GOT3 (cell line): Measurements from ENCODE around the gene DGCR2.

Experiments
- DNase-seq: peaks from one replicate; lab custom pipeline; 2025; ENCODE audit warnings: mixed read lengths; lab: John Stamatoyannopoulos, UW

DGCR2 gene

GRCh38 chr22:19146215-19146968 is 24.2 kb upstream of the DGCR2 start:
- no peak for DNase-seq

- no peak for DNase-seq
These were observed 21.8 kb upstream of the DGCR2 start for GRCh38 chr22:19143967-19144400.

- no peak for DNase-seq
These were observed 21.0 kb upstream of the DGCR2 start for GRCh38 chr22:19143212-19143611.

GRCh38 chr22:19142394-19142793 is 20.2 kb upstream of the DGCR2 start:
- DNase-seq = no peak

GRCh38 chr22:19139974-19140373 is 17.8 kb upstream of the DGCR2 start:
- no peak for DNase-seq

GRCh38 chr22:19139001-19139356 is 16.8 kb upstream of the DGCR2 start:
- DNase-seq = no peak

- no peak for DNase-seq
These were observed 16.2 kb upstream of the DGCR2 start for GRCh38 chr22:19138217-19139000.

- DNase-seq = no peak
These were observed 15.4 kb upstream of the DGCR2 start for GRCh38 chr22:19137384-19138216.

GRCh38 chr22:19136915-19137314 is 14.7 kb upstream of the DGCR2 start:
- DNase-seq = no peak

GRCh38 chr22:19134874-19135273 is 12.7 kb upstream of the DGCR2 start:
- no peak for DNase-seq

- no peak for DNase-seq
These were observed 12.1 kb upstream of the DGCR2 start for GRCh38 chr22:19134176-19134831.

- no peak for DNase-seq
These were observed 11.3 kb upstream of the DGCR2 start for GRCh38 chr22:19133561-19133960.

GRCh38 chr22:19132693-19133400 is 10.6 kb upstream of the DGCR2 start:
- no peak for DNase-seq

- no peak for DNase-seq
These were observed 9.9 kb upstream of the DGCR2 start for GRCh38 chr22:19132153-19132552.

- DNase-seq = no peak
These were observed 9.4 kb upstream of the DGCR2 start for GRCh38 chr22:19131685-19132015.

- no peak for DNase-seq
These were observed 8.9 kb upstream of the DGCR2 start, which contains the start of gene TSSK2 for GRCh38 chr22:19130959-19131684. Gene TSSK2 (plus strand): TSS chr22:19131308. CDS start chr22:19131400, 92 bp downstream.

GRCh38 chr22:19129871-19130270 is 7.7 kb upstream of the DGCR2 start:
- no peak for DNase-seq

- no peak for DNase-seq
These were observed 6.9 kb upstream of the DGCR2 start for GRCh38 chr22:19128946-19129727.

GRCh38 chr22:19128009-19128401 is 5.8 kb upstream of the DGCR2 start:
- DNase-seq = no peak
